Right lobe of liver (tissue), 6 donors: ENCODE results near the gene SLC9A3. TPM values are rescaled to one million over a fixed set of nuclear protein-coding genes. Genes with fewer than 3 reads are reported as not detected.
A peak's percentile ranks its signal among the peaks of the same experiment; 100 is the strongest.

Experiments used
- ATAC-seq, 4 donors: fragments of 200-7000 bp; cut with Tn5 transposase; one replicate each; pipeline ENCODE4 v1.9.1; 2020; ENCODE audit warnings: mild to moderate bottlenecking in 4 of 4, moderate library complexity in 4 of 4
- DNase-seq, 3 donors: peaks; one replicate each; pipeline ENCODE4 v3.0.0-alpha.2; 2020
- H3K27ac ChIP-seq, 3 donors: fragments of 200-600 bp; one replicate each; pipeline ENCODE4 v1.8.0; 2022
- H3K27me3 ChIP-seq, 2 donors: fragments of 200-600 bp; one replicate each; pipeline ENCODE4 v1.8.0; 2022
- H3K36me3 ChIP-seq, 4 donors: fragments of 200-600 bp; sonication (generic) in 1 of 4; one replicate each; pipeline versions ENCODE4 v1.5.1 to v1.8.0; 2017 to 2022; ENCODE audit warnings: control low read depth in 1 of 4
- H3K4me1 ChIP-seq, 4 donors: fragments of 200-600 bp; sonication (generic) in 1 of 4; one replicate each; pipeline versions ENCODE4 v1.5.1 to v1.8.0; 2017 to 2022; ENCODE audit warnings: control low read depth in 1 of 4
- H3K4me3 ChIP-seq, 3 donors: fragments of 200-600 bp; one replicate each; pipeline ENCODE4 v1.8.0; 2022
- H3K9me3 ChIP-seq, 4 donors: fragments of 200-600 bp; sonication (generic) in 1 of 4; one replicate each; pipeline versions ENCODE4 v1.5.1 to v1.8.0; 2017 to 2022; ENCODE audit warnings: control low read depth in 1 of 4
- POLR2A ChIP-seq: fragments of 450-650 bp; IDR thresholded peaks from one replicate; pipeline ENCODE4 v1.6.1; 2017; ENCODE audit warnings: antibody characterized with exemption, mild to moderate bottlenecking
- WGBS: methylation state at CpG from one replicate; pipeline ENCODE4 v1.1.6; 2018; ENCODE audit warnings: low coverage, low lambda C conversion rate; ENCODE audit not compliant: insufficient coverage; ENCODE audit errors: missing lambda C conversion rate; 5-methylcytosine and 5-hydroxymethylcytosine counted together
- intact Hi-C, 2 donors: fragments of 100-400 bp; cut with DNase I; formaldehyde crosslinking; loops; one replicate each; pipeline versions ENCODE4 v1.11.2 to v1.14.1; 2022
- total RNA-seq, 6 experiments: library from RNA; depleted of rRNA in 2 of 6; stranded (reverse); fragments of >200 nt in 2 of 6; fragmentation: NEBNext Ultra II Directional in 3 of 6; extraction: Animal tissue kit (Norgen Biotek cat#: 25700) in 3 of 6; gene quantifications; one replicate each; pipeline versions ENCODE4 v1.1.0 to v1.2.4, GENCODE V29; 2016 to 2023
- TF ChIP-seq, protein P1 (sequence below), 4 donors: fragments of 200-600 bp in 3 of 4; fragments of 450-650 bp in 1 of 4; IDR thresholded peaks; one replicate each; pipeline versions ENCODE4 v1.5.1 to v1.8.0; 2016 to 2022; ENCODE audit warnings: antibody characterized with exemption in 4 of 4, mild to moderate bottlenecking in 2 of 4
- donor health status: DM: no; HTN: yes; CAD: no.
- donor health status: DM: no; HTN: no; CAD: no.
- donor health status: DM: no; HTN: no; CAD: no.
- donor health status: DM: no; HTN: yes; CAD: no.
- donor health status: DM: no; HTN: yes; CAD: no.

SLC9A3 gene
- total RNA-seq, 6 experiments from 2014 or later: 0.32 to 1.8 (median 0.46) TPM

GRCh38 chr5:569358-569867 lies 45.2 kb upstream of the SLC9A3 start:
- WGBS: 71% methylated on average over 12 of the region's 23 CpGs
- H3K4me1 ChIP-seq: no peaks in the 10 kb centered on the region
- no peak for TF ChIP-seq POLR2A
- TF ChIP-seq, protein P1, sequence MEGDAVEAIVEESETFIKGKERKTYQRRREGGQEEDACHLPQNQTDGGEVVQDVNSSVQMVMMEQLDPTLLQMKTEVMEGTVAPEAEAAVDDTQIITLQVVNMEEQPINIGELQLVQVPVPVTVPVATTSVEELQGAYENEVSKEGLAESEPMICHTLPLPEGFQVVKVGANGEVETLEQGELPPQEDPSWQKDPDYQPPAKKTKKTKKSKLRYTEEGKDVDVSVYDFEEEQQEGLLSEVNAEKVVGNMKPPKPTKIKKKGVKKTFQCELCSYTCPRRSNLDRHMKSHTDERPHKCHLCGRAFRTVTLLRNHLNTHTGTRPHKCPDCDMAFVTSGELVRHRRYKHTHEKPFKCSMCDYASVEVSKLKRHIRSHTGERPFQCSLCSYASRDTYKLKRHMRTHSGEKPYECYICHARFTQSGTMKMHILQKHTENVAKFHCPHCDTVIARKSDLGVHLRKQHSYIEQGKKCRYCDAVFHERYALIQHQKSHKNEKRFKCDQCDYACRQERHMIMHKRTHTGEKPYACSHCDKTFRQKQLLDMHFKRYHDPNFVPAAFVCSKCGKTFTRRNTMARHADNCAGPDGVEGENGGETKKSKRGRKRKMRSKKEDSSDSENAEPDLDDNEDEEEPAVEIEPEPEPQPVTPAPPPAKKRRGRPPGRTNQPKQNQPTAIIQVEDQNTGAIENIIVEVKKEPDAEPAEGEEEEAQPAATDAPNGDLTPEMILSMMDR (IDR thresholded peaks at IDR 0.05): no peak
- ATAC-seq (peak in 1 of 4 donors; percentile 11), DNase-seq (peak in 1 of 3 donors; percentile 17)
- intact Hi-C loops: no loop called here
- no peak overlapping the region for H3K27ac ChIP-seq
- H3K4me3 ChIP-seq: no peak overlapping the region
- H3K9me3 ChIP-seq: no peaks in the 10 kb centered on the region
- H3K36me3 ChIP-seq: no peaks in the 10 kb centered on the region
- no peaks in the 10 kb centered on the region for H3K27me3 ChIP-seq

DNA sequence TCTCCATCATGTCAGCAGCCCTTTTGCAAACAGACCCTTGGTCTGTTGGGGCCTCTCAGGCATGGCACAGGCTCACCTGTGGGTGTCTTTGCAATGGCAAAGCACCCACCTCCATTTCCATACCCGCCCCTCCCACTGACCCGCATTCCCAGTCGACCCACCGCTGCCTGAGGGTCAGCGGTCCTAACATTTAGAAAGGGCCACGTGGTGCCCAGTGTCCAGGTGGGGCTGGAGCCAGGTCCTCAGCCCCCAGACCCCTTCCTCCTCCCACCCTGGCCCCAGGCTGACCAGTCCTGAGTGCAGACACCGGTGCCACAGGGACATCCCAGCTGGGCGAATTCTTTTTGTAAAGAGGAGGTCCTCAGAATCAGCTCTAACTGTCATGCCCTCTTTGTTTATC lies 44.6 kb upstream of the SLC9A3 start:
- H3K4me1 ChIP-seq: no peaks in the 10 kb centered on the region
- DNase-seq (no peak), ATAC-seq (peak in 1 of 4 donors; percentile 12)
- H3K27ac ChIP-seq: no peak overlapping the region
- WGBS: 80% methylated on average over 2 of the region's 8 CpGs
- TF ChIP-seq POLR2A: no peak
- TF ChIP-seq, protein P1 (IDR thresholded peaks at IDR 0.05): no peak
- no peaks in the 10 kb centered on the region for H3K36me3 ChIP-seq
- no peaks in the 10 kb centered on the region for H3K27me3 ChIP-seq
- no peaks in the 10 kb centered on the region for H3K9me3 ChIP-seq
- H3K4me3 ChIP-seq: no peak overlapping the region
- intact Hi-C loops: no loop called here

- no peaks in the 10 kb centered on the region for H3K9me3 ChIP-seq
- H3K36me3 ChIP-seq: no peaks in the 10 kb centered on the region
- ATAC-seq: peak in 2 of 4 donors; percentile 18 to 20
- intact Hi-C loops: no loop called here
- H3K27ac ChIP-seq: no peak overlapping the region
- H3K27me3 ChIP-seq: no peaks in the 10 kb centered on the region
- no peak overlapping the region for H3K4me3 ChIP-seq
- TF ChIP-seq, protein P1 (IDR thresholded peaks at IDR 0.05): no peak
- no peak for TF ChIP-seq POLR2A
- WGBS: 54% methylated on average over 14 of the region's 27 CpGs
- H3K4me1 ChIP-seq: no peaks in the 10 kb centered on the region
- DNase-seq: no peak
Measured at GRCh38 chr5:568061-568781, 44.0 kb upstream of the SLC9A3 start.

DNA sequence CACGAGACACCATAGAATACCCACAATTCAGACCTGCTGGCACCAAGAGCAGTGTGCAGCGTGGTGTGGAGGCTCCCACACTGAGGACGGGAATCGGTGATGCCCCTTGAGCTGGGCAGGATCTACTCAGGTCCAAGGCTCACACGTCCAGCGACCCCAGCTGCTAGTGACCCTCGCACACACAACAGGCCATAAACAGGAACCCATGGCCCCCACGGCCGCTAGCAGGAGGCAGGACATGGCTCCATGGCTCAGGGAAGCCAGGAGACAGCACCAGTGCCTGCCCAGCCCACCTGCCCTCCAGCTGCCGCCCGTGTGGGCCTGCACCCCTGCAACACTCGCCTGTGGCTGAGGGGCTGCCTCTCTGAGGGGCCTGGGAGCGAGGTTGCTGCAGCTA lies 43.4 kb upstream of the SLC9A3 start:
- ATAC-seq (peak in 2 of 4 donors; percentile 7 to 15), DNase-seq (no peak)
- intact Hi-C loops: no loop called here
- Histone ChIP-seq H3K36me3 (no peaks in the 10 kb centered on the region), H3K9me3 (no peaks in the 10 kb centered on the region), H3K27ac (no peak overlapping the region), H3K4me1 (no peaks in the 10 kb centered on the region), H3K4me3 (no peak overlapping the region), H3K27me3 (no peaks in the 10 kb centered on the region)
- no peak for TF ChIP-seq POLR2A
- WGBS: 38% methylated on average over 1 of the region's 13 CpGs

GRCh38 chr5:566636-567309 lies 42.5 kb upstream of the SLC9A3 start:
- H3K27me3 ChIP-seq: no peaks in the 10 kb centered on the region

More at GRCh38 chr5:566636-567309, 42.5 kb upstream of the SLC9A3 start:
- TF ChIP-seq POLR2A: no peak
- TF ChIP-seq, protein P1 (IDR thresholded peaks at IDR 0.05): no peak
- H3K36me3 ChIP-seq: no peaks in the 10 kb centered on the region
- no peaks in the 10 kb centered on the region for H3K4me1 ChIP-seq
- H3K27ac ChIP-seq: no peak overlapping the region
- DNase-seq: no peak
- no peak for ATAC-seq
- 57% methylated on average over 8 of the region's 16 CpGs for WGBS
- intact Hi-C loops: no loop called here
- no peaks in the 10 kb centered on the region for H3K9me3 ChIP-seq
- no peak overlapping the region for H3K4me3 ChIP-seq
